Uterus (tissue), 4 donors: ENCODE measurements around the gene AXIN1. TPM values are rescaled to one million over a fixed set of nuclear protein-coding genes. Genes with fewer than 3 reads are reported as not detected.
"Not testable (repeated sequence)": the region's sequence is repeated elsewhere in the genome, so short reads cannot be mapped to it uniquely, and the experiment has no call there.

Experiments used
- DNase-seq, 2 donors: peaks; one replicate each; pipeline ENCODE4 v3.0.0-alpha.2; 2019 to 2020
- H3K27ac ChIP-seq, 2 donors: fragments of 200-600 bp; sonication (generic); 1 replicate in 1 of 2; 2 replicates in 1 of 2; pipeline ENCODE4 v1.5.1; 2016 to 2018
- H3K27me3 ChIP-seq, 2 donors: fragments of 200-600 bp; sonication (generic); one replicate each; pipeline ENCODE4 v1.5.1; 2018 to 2019; ENCODE audit warnings: control low read depth in 1 of 2
- H3K36me3 ChIP-seq, 2 donors: fragments of 200-600 bp; sonication (generic); one replicate each; pipeline ENCODE4 v1.5.1; 2019; ENCODE audit warnings: control low read depth in 1 of 2
- H3K4me1 ChIP-seq, 2 donors: fragments of 200-600 bp; sonication (generic); one replicate each; pipeline ENCODE4 v1.5.1; 2018 to 2019; ENCODE audit warnings: control low read depth in 1 of 2
- H3K4me3 ChIP-seq, 2 donors: fragments of 200-600 bp; sonication (generic); 1 replicate in 1 of 2; 2 replicates in 1 of 2; pipeline ENCODE4 v1.5.1; 2018 to 2019; ENCODE audit warnings: mild to moderate bottlenecking in 1 of 2
- H3K9me3 ChIP-seq, 2 donors: fragments of 200-600 bp; sonication (generic); one replicate each; pipeline ENCODE4 v1.5.1; 2019; ENCODE audit warnings: control low read depth in 1 of 2
- CTCF ChIP-seq, 4 experiments: fragments of 200-600 bp in 2 of 4; fragments of 450-650 bp in 2 of 4; sonication (generic) in 2 of 4; IDR thresholded peaks; one replicate each; pipeline ENCODE4 v1.5.1; 2016 to 2019; ENCODE audit warnings: antibody characterized with exemption in 4 of 4, mild to moderate bottlenecking in 2 of 4, moderate library complexity in 1 of 4
- POLR2A ChIP-seq, 2 donors: fragments of 450-650 bp; IDR thresholded peaks; one replicate each; pipeline ENCODE4 v1.6.1; 2016; ENCODE audit warnings: antibody characterized with exemption in 2 of 2, mild to moderate bottlenecking in 1 of 2, moderate library complexity in 1 of 2
- intact Hi-C: fragments of 100-400 bp; cut with DNase I; formaldehyde crosslinking; loops from one replicate; pipeline ENCODE4 v1.15.1; 2023; ENCODE audit warnings: low total_unique reads
- total RNA-seq, 4 donors: library from RNA; depleted of rRNA in 3 of 4; stranded (reverse); fragments of >200 nt in 3 of 4; gene quantifications; one replicate each; pipeline versions ENCODE4 v1.1.0 to v1.2.4, GENCODE V29; 2014 to 2023
- donor health status: DM: yes; HTN: yes; CAD: no.

The AXIN1 gene
- total RNA-seq, 4 donors from 2014 or later = 6.2 to 23.6 (median 19.9) TPM

- Histone ChIP-seq H3K4me1 (no peaks in the 10 kb centered on the region), H3K27me3 (no peaks in the 10 kb centered on the region)
- intact Hi-C loops = no loop called here
Observed at GRCh38 chr16:392450-393030, 40.0 kb upstream of the AXIN1 start.

GRCh38 chr16:391885-392335 is 39.4 kb upstream of the AXIN1 start:
- peak in 1 of 2 donors; percentile 58 for DNase-seq
- peak; percentile 16 to 59 (median 52) for TF ChIP-seq CTCF (IDR thresholded peaks at IDR 0.05)
- TF ChIP-seq POLR2A (IDR thresholded peaks at IDR 0.05) = no peak
- intact Hi-C loops = no loop called here
- no peaks in the 10 kb centered on the region for H3K9me3 ChIP-seq
- no peaks in the 10 kb centered on the region for H3K36me3 ChIP-seq
- H3K27me3 ChIP-seq = no peaks in the 10 kb centered on the region
- no peak overlapping the region for H3K4me3 ChIP-seq
- H3K4me1 ChIP-seq = no peaks in the 10 kb centered on the region
- H3K27ac ChIP-seq = no peak overlapping the region

More at GRCh38 chr16:392450-393030, 40.0 kb upstream of the AXIN1 start:
- no peak for DNase-seq
- Histone ChIP-seq H3K4me3 (no peak overlapping the region), H3K9me3 (no peaks in the 10 kb centered on the region), H3K27ac (no peak overlapping the region), H3K36me3 (no peaks in the 10 kb centered on the region)
- TF ChIP-seq CTCF (IDR thresholded peaks at IDR 0.05) (no peak), POLR2A (IDR thresholded peaks at IDR 0.05) (no peak)

- intact Hi-C loops = no loop called here
- no peaks in the 10 kb centered on the region for H3K27me3 ChIP-seq
- no peaks in the 10 kb centered on the region for H3K4me1 ChIP-seq
- DNase-seq = no peak
- no peaks in the 10 kb centered on the region for H3K9me3 ChIP-seq
- no peaks in the 10 kb centered on the region for H3K36me3 ChIP-seq
- TF ChIP-seq CTCF (IDR thresholded peaks at IDR 0.05) (no peak), POLR2A (IDR thresholded peaks at IDR 0.05) (no peak)
- no peak overlapping the region for H3K27ac ChIP-seq
- no peak overlapping the region for H3K4me3 ChIP-seq
Observed at GRCh38 chr16:389352-389751, 36.8 kb upstream of the AXIN1 start.

- H3K9me3 ChIP-seq, H3K4me3 ChIP-seq, H3K36me3 ChIP-seq, H3K27me3 ChIP-seq, intact Hi-C loops, DNase-seq, H3K4me1 ChIP-seq, H3K27ac ChIP-seq: not testable (repeated sequence)
Observed at GRCh38 chr16:387761-388666, 35.5 kb upstream of the AXIN1 start.

- intact Hi-C loops = no loop called here
- no peak for TF ChIP-seq POLR2A (IDR thresholded peaks at IDR 0.05)
- TF ChIP-seq CTCF (IDR thresholded peaks at IDR 0.05) = no peak
Observed at GRCh38 chr16:386641-387156, 34.2 kb upstream of the AXIN1 start.

More at GRCh38 chr16:386641-387156, 34.2 kb upstream of the AXIN1 start:
- no peak overlapping the region for H3K4me3 ChIP-seq
- no peaks in the 10 kb centered on the region for H3K9me3 ChIP-seq
- no peaks in the 10 kb centered on the region for H3K27me3 ChIP-seq
- H3K36me3 ChIP-seq = no peaks in the 10 kb centered on the region
- no peak overlapping the region for H3K27ac ChIP-seq
- no peaks in the 10 kb centered on the region for H3K4me1 ChIP-seq
- DNase-seq = no peak
